Limb (tissue), 2 donors: ENCODE measurements around the gene PLEKHG1.
A peak's percentile ranks its signal among the peaks of the same experiment; 100 is the strongest.

Experiments used
- DNase-seq, 2 donors: peaks; one replicate each; pipeline ENCODE4 v3.0.0-alpha.2; 2016; ENCODE audit errors: extremely low spot score in 2 of 2

PLEKHG1 gene

GRCh38 chr6:150599199-150600009 lies at the start of gene PLEKHG1:
Gene PLEKHG1, plus strand, starts transcription at chr6:150599885. Its CDS starts 133,797 bp downstream, at chr6:150733682.
- DNase-seq, result peak; percentile 52 to 83

GRCh38 chr6:150550244-150550643 lies 49.4 kb upstream of the PLEKHG1 start:
- DNase-seq, result no peak

GRCh38 chr6:150557043-150557599 lies 42.6 kb upstream of the PLEKHG1 start:
- DNase-seq, result no peak

GRCh38 chr6:150560004-150560883 lies 39.4 kb upstream of the PLEKHG1 start:
- DNase-seq, result no peak

GRCh38 chr6:150560884-150561219 lies 38.8 kb upstream of the PLEKHG1 start:
- DNase-seq, result no peak

GRCh38 chr6:150565945-150566344 lies 33.7 kb upstream of the PLEKHG1 start:
- no peak for DNase-seq

- no peak for DNase-seq
Observed at GRCh38 chr6:150566486-150566885, 33.2 kb upstream of the PLEKHG1 start.

GRCh38 chr6:150567380-150567779 lies 32.3 kb upstream of the PLEKHG1 start:
- DNase-seq, result no peak

- DNase-seq, result no peak
Observed at GRCh38 chr6:150567823-150568383, 31.8 kb upstream of the PLEKHG1 start.

GRCh38 chr6:150568560-150568959 lies 31.1 kb upstream of the PLEKHG1 start:
- no peak for DNase-seq

- no peak for DNase-seq
Observed at GRCh38 chr6:150569161-150569560, 30.5 kb upstream of the PLEKHG1 start.

- DNase-seq, result no peak
Observed at GRCh38 chr6:150573041-150573681, 26.5 kb upstream of the PLEKHG1 start.

- no peak for DNase-seq
Observed at GRCh38 chr6:150575836-150576235, 23.8 kb upstream of the PLEKHG1 start.

- DNase-seq, result no peak
Observed at GRCh38 chr6:150576651-150577226, 22.9 kb upstream of the PLEKHG1 start.

GRCh38 chr6:150579611-150580010 lies 20.1 kb upstream of the PLEKHG1 start:
- no peak for DNase-seq

- DNase-seq, result no peak
Observed at GRCh38 chr6:150580489-150580888, 19.2 kb upstream of the PLEKHG1 start.

- DNase-seq, result no peak
Observed at GRCh38 chr6:150584065-150584464, 15.6 kb upstream of the PLEKHG1 start.

- no peak for DNase-seq
Observed at GRCh38 chr6:150584596-150584995, 15.1 kb upstream of the PLEKHG1 start.

GRCh38 chr6:150586850-150587359 lies 12.8 kb upstream of the PLEKHG1 start:
- no peak for DNase-seq

GRCh38 chr6:150587637-150588036 lies 12.0 kb upstream of the PLEKHG1 start:
- no peak for DNase-seq
